Neural cell (in vitro differentiated cells): ENCODE data around the gene LLGL2.

ENCODE experiments used
- CTCF ChIP-seq: fragments of 450-650 bp; IDR thresholded peaks from 2 replicates; pipeline ENCODE4 v1.5.1; 2014; ENCODE audit warnings: antibody characterized with exemption, mild to moderate bottlenecking, moderate library complexity; ENCODE audit not compliant: poor library complexity, severe bottlenecking
- EP300 ChIP-seq: fragments of 450-650 bp; conservative IDR thresholded peaks from 2 replicates; pipeline ENCODE4 v1.6.1; 2014; ENCODE audit warnings: antibody characterized with exemption, mild to moderate bottlenecking, moderate library complexity; ENCODE audit not compliant: poor library complexity, severe bottlenecking
- EZH2 ChIP-seq: fragments of 200-600, 300-800 bp; shearing (Covaris generic), sonication (generic); IDR thresholded peaks from 2 replicates; pipeline ENCODE4 v1.6.1; 2014; ENCODE audit warnings: antibody characterized with exemption, low read length, borderline replicate concordance, mild to moderate bottlenecking; ENCODE audit not compliant: insufficient read depth, poor library complexity, severe bottlenecking
- MXI1 ChIP-seq: fragments of 450-650 bp; conservative IDR thresholded peaks from 2 replicates; pipeline ENCODE4 v1.6.1; 2014; ENCODE audit warnings: antibody characterized with exemption, mild to moderate bottlenecking; ENCODE audit not compliant: poor library complexity, severe bottlenecking
- RAD21 ChIP-seq: fragments of 450-650 bp; conservative IDR thresholded peaks from 2 replicates; pipeline ENCODE4 v1.6.1; 2014; ENCODE audit warnings: antibody characterized with exemption, mild to moderate bottlenecking, moderate library complexity
- REST ChIP-seq: IDR thresholded peaks from 2 replicates; pipeline ENCODE4 v1.6.1; 2012; ENCODE audit warnings: borderline replicate concordance
- TAF1 ChIP-seq: IDR thresholded peaks from 2 replicates; pipeline ENCODE4 v1.6.1; 2012; ENCODE audit warnings: low read depth

DNA sequence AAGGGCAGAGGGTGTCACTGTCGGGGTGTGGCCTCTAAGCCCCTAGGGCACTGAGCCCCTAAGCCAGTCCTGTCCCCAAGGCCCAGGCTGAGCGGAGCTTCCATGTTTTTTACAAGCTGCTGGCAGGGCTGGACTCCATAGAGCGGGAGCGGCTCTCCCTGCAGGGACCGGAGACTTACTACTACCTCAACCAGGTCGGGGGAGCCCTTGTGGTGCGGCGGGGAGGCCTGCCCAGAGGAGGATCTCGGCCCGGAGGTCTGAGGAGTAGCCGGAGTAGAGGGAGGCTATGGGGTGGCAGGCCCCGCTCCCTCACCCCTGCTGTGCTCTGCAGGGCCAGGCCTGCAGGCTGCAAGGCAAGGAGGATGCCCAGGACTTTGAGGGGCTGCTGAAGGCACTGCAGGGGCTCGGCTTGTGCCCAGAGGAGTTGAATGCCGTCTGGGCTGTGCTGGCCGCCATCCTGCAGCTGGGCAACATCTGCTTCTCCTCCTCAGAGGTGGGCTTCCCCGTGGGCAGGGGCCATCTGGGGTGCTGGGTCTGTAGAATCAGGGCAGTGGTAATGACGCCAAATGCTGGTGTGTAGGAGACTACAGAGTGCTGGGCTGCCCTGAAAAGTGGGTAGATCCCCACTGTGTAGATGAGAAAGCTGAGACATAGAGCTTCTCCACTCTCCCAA is 67.0 kb downstream of the LLGL2 start:
- TF ChIP-seq CTCF (no peak), MXI1 (no peak), REST (no peak), EZH2 (no peak), RAD21 (no peak), TAF1 (no peak), EP300 (no peak)
